ENCODE results near the gene CFAP74.

The CFAP74 gene

GRCh38 chr1:1971017-1971416 lies 32.6 kb downstream of the CFAP74 start:
- in situ Hi-C loops (cut with HindIII; ENCODE audit: low sequenced_read_pairs) = no loop called here

- in situ Hi-C loops (cut with HindIII; ENCODE audit: low sequenced_read_pairs) = no loop called here
Observed at GRCh38 chr1:1969953-1970716, 33.5 kb downstream of the CFAP74 start.

GRCh38 chr1:1969505-1969900 lies 34.1 kb downstream of the CFAP74 start:
- in situ Hi-C loops (cut with HindIII; ENCODE audit: low sequenced_read_pairs) = no loop called here

GRCh38 chr1:1968767-1969504 lies 34.6 kb downstream of the CFAP74 start:
- in situ Hi-C loops (cut with HindIII; ENCODE audit: low sequenced_read_pairs) = no loop called here

GRCh38 chr1:1967879-1968278 lies 35.7 kb downstream of the CFAP74 start:
- in situ Hi-C loops (cut with HindIII; ENCODE audit: low sequenced_read_pairs) = no loop called here

GRCh38 chr1:1967151-1967550 lies 36.4 kb downstream of the CFAP74 start:
- in situ Hi-C loops (cut with HindIII; ENCODE audit: low sequenced_read_pairs) = no loop called here

GRCh38 chr1:1966071-1966740 lies 37.4 kb downstream of the CFAP74 start:
- in situ Hi-C loops (cut with HindIII; ENCODE audit: low sequenced_read_pairs) = no loop called here

- in situ Hi-C loops (cut with HindIII; ENCODE audit: low sequenced_read_pairs) = no loop called here
Observed at GRCh38 chr1:1965546-1965945, 38.0 kb downstream of the CFAP74 start.

GRCh38 chr1:1964811-1965210 lies 38.8 kb downstream of the CFAP74 start:
- in situ Hi-C loops (cut with HindIII; ENCODE audit: low sequenced_read_pairs) = no loop called here

- in situ Hi-C loops (cut with HindIII; ENCODE audit: low sequenced_read_pairs) = no loop called here
Observed at GRCh38 chr1:1963570-1963969, 40.0 kb downstream of the CFAP74 start.

- in situ Hi-C loops (cut with HindIII; ENCODE audit: low sequenced_read_pairs) = no loop called here
Observed at GRCh38 chr1:1962752-1963151, 40.8 kb downstream of the CFAP74 start.

GRCh38 chr1:1960480-1961196 lies 42.9 kb downstream of the CFAP74 start:
- in situ Hi-C loops (cut with HindIII; ENCODE audit: low sequenced_read_pairs) = no loop called here

GRCh38 chr1:1959840-1960479 lies 43.6 kb downstream of the CFAP74 start:
- in situ Hi-C loops (cut with HindIII; ENCODE audit: low sequenced_read_pairs) = no loop called here

GRCh38 chr1:1959459-1959839 lies 44.1 kb downstream of the CFAP74 start:
- in situ Hi-C loops (cut with HindIII; ENCODE audit: low sequenced_read_pairs) = no loop called here

GRCh38 chr1:1958071-1958541 lies 45.5 kb downstream of the CFAP74 start:
- in situ Hi-C loops (cut with HindIII; ENCODE audit: low sequenced_read_pairs) = no loop called here

GRCh38 chr1:1957533-1957961 lies 46.0 kb downstream of the CFAP74 start:
- in situ Hi-C loops (cut with HindIII; ENCODE audit: low sequenced_read_pairs) = no loop called here

GRCh38 chr1:1956586-1957532 lies 46.7 kb downstream of the CFAP74 start:
- in situ Hi-C loops (cut with HindIII; ENCODE audit: low sequenced_read_pairs) = no loop called here

- in situ Hi-C loops (cut with HindIII; ENCODE audit: low sequenced_read_pairs) = no loop called here
Observed at GRCh38 chr1:1956101-1956500, 47.5 kb downstream of the CFAP74 start.

- in situ Hi-C loops (cut with HindIII; ENCODE audit: low sequenced_read_pairs) = no loop called here
Observed at GRCh38 chr1:1955621-1956094, 47.9 kb downstream of the CFAP74 start.

Data from DLD1 (cell line).